Breast epithelium (tissue), 4 donors: ENCODE data around the gene HECTD4. TPM values are rescaled to one million over a fixed set of nuclear protein-coding genes. Genes with fewer than 3 reads are reported as not detected.

Experiments used
- DNase-seq, 2 donors: peaks; one replicate each; pipeline ENCODE4 v3.0.0-alpha.2; 2019; ENCODE audit warnings: low spot score in 2 of 2
- H3K27ac ChIP-seq, 2 donors: fragments of 200-600 bp; sonication (generic) in 1 of 2; one replicate each; pipeline ENCODE4 v1.5.1; 2016 to 2019; ENCODE audit warnings: mild to moderate bottlenecking in 1 of 2
- H3K27me3 ChIP-seq, 2 donors: fragments of 200-600 bp; sonication (generic) in 1 of 2; one replicate each; pipeline versions ENCODE4 v1.5.1 to v1.6.0; 2017 to 2019; ENCODE audit warnings: control low read depth in 1 of 2, mild to moderate bottlenecking in 1 of 2
- H3K36me3 ChIP-seq: fragments of 200-600 bp; one replicate; pipeline ENCODE4 v1.5.1; 2019
- H3K4me1 ChIP-seq, 2 donors: fragments of 200-600 bp; sonication (generic); one replicate each; pipeline ENCODE4 v1.5.1; 2016 to 2019; ENCODE audit warnings: control low read depth in 1 of 2
- H3K4me3 ChIP-seq, 3 donors: fragments of 200-600 bp; sonication (generic); 1 replicate in 2 of 3; 2 replicates in 1 of 3; pipeline ENCODE4 v1.5.1; 2016 to 2019; ENCODE audit warnings: mild to moderate bottlenecking in 3 of 3, moderate library complexity in 2 of 3
- H3K9me3 ChIP-seq, 2 donors: fragments of 200-600 bp; sonication (generic) in 1 of 2; one replicate each; pipeline ENCODE4 v1.5.1; 2016 to 2019; ENCODE audit warnings: control low read depth in 1 of 2
- CTCF ChIP-seq, 3 donors: fragments of 450-650 bp; IDR thresholded peaks; one replicate each; pipeline ENCODE4 v1.5.1; 2016 to 2017; ENCODE audit warnings: antibody characterized with exemption in 3 of 3, mild to moderate bottlenecking in 3 of 3, moderate library complexity in 3 of 3
- POLR2A ChIP-seq: fragments of 450-650 bp; IDR thresholded peaks from one replicate; pipeline ENCODE4 v1.6.1; 2016; ENCODE audit warnings: antibody characterized with exemption, mild to moderate bottlenecking, moderate library complexity
- POLR2AphosphoS5 ChIP-seq, 3 donors: sonication (generic); formaldehyde crosslinking; IDR thresholded peaks; one replicate each; pipeline ENCODE4 v1.6.1; 2017; ENCODE audit warnings: antibody characterized with exemption in 3 of 3
- intact Hi-C: fragments of 100-400 bp; cut with DNase I; formaldehyde crosslinking; loops from one replicate; pipeline ENCODE4 v1.15.1; 2023; ENCODE audit warnings: low total_unique reads
- total RNA-seq, 3 donors: library from RNA; depleted of rRNA; stranded (reverse); fragments of >200 nt; gene quantifications; one replicate each; pipeline ENCODE4 v1.1.0, GENCODE V29; 2016

Gene HECTD4
- total RNA-seq, 3 donors from 2014 or later = 37.6 to 57.4 (median 49.5) TPM

- Histone ChIP-seq H3K9me3 (no peaks in the 10 kb centered on the region), H3K27me3 (no peaks in the 10 kb centered on the region), H3K27ac (no peak overlapping the region), H3K4me1 (no peaks in the 10 kb centered on the region), H3K4me3 (no peak overlapping the region), H3K36me3 (no peaks in the 10 kb centered on the region)
- intact Hi-C loops = no loop called here
- TF ChIP-seq POLR2AphosphoS5 (IDR thresholded peaks at IDR 0.05) (no peak), CTCF (IDR thresholded peaks at IDR 0.05) (no peak), POLR2A (no peak)
- no peak for DNase-seq
Observed at GRCh38 chr12:112296183-112296582, 86.0 kb downstream of the HECTD4 start.

DNA sequence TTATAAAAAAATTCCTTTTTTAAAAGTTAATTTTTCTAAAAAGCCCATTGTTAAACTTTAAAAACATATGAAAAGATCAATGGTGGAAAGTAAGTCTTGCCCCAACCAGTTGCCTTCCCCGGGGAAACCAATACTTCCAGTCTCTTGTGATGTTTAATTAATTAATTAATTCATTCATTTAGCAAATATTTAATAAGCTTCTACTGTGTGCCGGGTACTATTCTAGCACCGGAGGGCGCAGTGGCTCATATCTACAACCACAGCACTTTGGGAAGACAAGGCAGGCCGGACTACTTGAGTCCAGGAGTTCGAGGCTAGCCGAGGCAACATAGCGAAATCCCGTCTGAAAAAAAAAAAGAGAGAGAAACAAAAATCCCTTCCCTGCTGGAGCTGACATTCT is 87.4 kb downstream of the HECTD4 start:
- no peaks in the 10 kb centered on the region for H3K36me3 ChIP-seq
- intact Hi-C loops = no loop called here

DNA sequence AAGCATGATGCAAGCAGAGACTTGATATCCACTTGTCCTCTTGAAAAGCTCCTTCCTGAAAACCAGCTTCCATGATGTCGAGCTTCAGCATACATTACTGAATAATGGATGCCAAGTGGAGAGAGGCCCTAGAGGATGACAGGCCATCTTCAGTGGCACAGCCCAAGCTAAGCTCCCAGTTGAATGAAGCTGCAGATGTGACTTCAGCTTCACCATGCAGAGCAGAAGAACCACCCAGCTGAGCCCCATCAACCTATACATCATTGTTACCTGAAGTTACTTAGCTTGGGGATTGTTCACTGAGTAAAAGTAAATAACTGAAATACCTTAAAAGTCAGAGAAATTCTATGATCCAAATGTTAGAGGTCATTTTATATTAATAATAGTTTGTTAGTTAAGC is 93.6 kb downstream of the HECTD4 start:
- Histone ChIP-seq H3K4me3 (no peak overlapping the region), H3K9me3 (peaks cover 0 to 13% of the 10 kb centered on the region in 2 donors), H3K27ac (no peak overlapping the region), H3K36me3 (no peaks in the 10 kb centered on the region), H3K27me3 (no peaks in the 10 kb centered on the region), H3K4me1 (no peaks in the 10 kb centered on the region)
- TF ChIP-seq CTCF (IDR thresholded peaks at IDR 0.05) (no peak), POLR2AphosphoS5 (IDR thresholded peaks at IDR 0.05) (no peak), POLR2A (no peak)
- DNase-seq = no peak
- intact Hi-C loops = no loop called here

More for the DNA sequence above, 87.4 kb downstream of the HECTD4 start:
- no peak overlapping the region for H3K27ac ChIP-seq
- no peaks in the 10 kb centered on the region for H3K9me3 ChIP-seq
- H3K4me1 ChIP-seq = no peaks in the 10 kb centered on the region
- no peak overlapping the region for H3K4me3 ChIP-seq
- DNase-seq = no peak
- TF ChIP-seq CTCF (IDR thresholded peaks at IDR 0.05) = no peak
- no peak for TF ChIP-seq POLR2AphosphoS5 (IDR thresholded peaks at IDR 0.05)
- no peak for TF ChIP-seq POLR2A
- no peaks in the 10 kb centered on the region for H3K27me3 ChIP-seq

GRCh38 chr12:112285600-112286401 is 96.4 kb downstream of the HECTD4 start:
- H3K27ac ChIP-seq = no peak overlapping the region
- H3K27me3 ChIP-seq = no peaks in the 10 kb centered on the region
- H3K36me3 ChIP-seq = no peaks in the 10 kb centered on the region
- H3K9me3 ChIP-seq = peaks cover 0 to 13% of the 10 kb centered on the region in 2 donors
- DNase-seq = no peak
- H3K4me1 ChIP-seq = no peaks in the 10 kb centered on the region
- TF ChIP-seq CTCF (IDR thresholded peaks at IDR 0.05) (no peak), POLR2A (no peak), POLR2AphosphoS5 (IDR thresholded peaks at IDR 0.05) (no peak)
- H3K4me3 ChIP-seq = no peak overlapping the region
- intact Hi-C loops = no loop called here

GRCh38 chr12:112283546-112283945 is 98.7 kb downstream of the HECTD4 start:
- no peak overlapping the region for H3K27ac ChIP-seq
- no peaks in the 10 kb centered on the region for H3K27me3 ChIP-seq
- H3K9me3 ChIP-seq = peaks cover 0 to 4% of the 10 kb centered on the region in 2 donors
- H3K4me1 ChIP-seq = no peaks in the 10 kb centered on the region
- no peak for DNase-seq
- no peaks in the 10 kb centered on the region for H3K36me3 ChIP-seq
- intact Hi-C loops = no loop called here
- TF ChIP-seq CTCF (IDR thresholded peaks at IDR 0.05) (no peak), POLR2AphosphoS5 (IDR thresholded peaks at IDR 0.05) (no peak), POLR2A (no peak)
- H3K4me3 ChIP-seq = no peak overlapping the region
